Measurements from ENCODE around the gene GDAP1L1. TPM values are rescaled to one million over a fixed set of nuclear protein-coding genes. Genes with fewer than 3 reads are reported as not detected.
A peak's percentile ranks its signal among the peaks of the same experiment; 100 is the strongest.

GDAP1L1 gene
- polyA plus RNA-seq, 3 donors = not detected

- H3K9ac ChIP-seq (ENCODE audit: insufficient read depth, low read length, poor library complexity, severe bottlenecking) = peak overlapping the region; percentile 95
- no peak for TF ChIP-seq CTCF (IDR thresholded peaks at IDR 0.05)
- DNase-seq = peak in 2 of 3 donors; percentile 11 to 28
- Mint-ChIP-seq H3K27ac (peak overlapping the region; percentile 96 to 99 (median 98)), H3K36me3 (peaks cover 16 to 21% of the 10 kb centered on the region in 2 donors), H3K4me1 (peaks cover 41% of the 10 kb centered on the region), H3K4me3 (peak overlapping the region; percentile 99 to 100), H3K27me3 (ENCODE audit: low read depth in 3 of 3) (peaks cover 0 to 2% (median 0%) of the 10 kb centered on the region in 3 donors), H3K9me3 (peaks cover 0 to 2% (median 0%) of the 10 kb centered on the region in 7 donors)
- H3K27me3 ChIP-seq (ENCODE audit: control insufficient read depth in 2 of 2, insufficient read depth in 2 of 2, low read length in 2 of 2) = no peaks in the 10 kb centered on the region
- H4K20me1 ChIP-seq (ENCODE audit: insufficient read depth, low read length) = peaks cover 54% of the 10 kb centered on the region
- peak overlapping the region; percentile 82 for H3K4me2 ChIP-seq (replicated peaks; ENCODE audit: extremely low read depth, low read length, poor library complexity, severe bottlenecking)
- peaks cover 10 to 18% of the 10 kb centered on the region in 2 donors for H3K36me3 ChIP-seq (replicated peaks in 1 of 2; ENCODE audit: control insufficient read depth in 1 of 2, insufficient read depth in 2 of 2, low read length in 2 of 2)
- H3K79me2 ChIP-seq (ENCODE audit: insufficient read depth, low read length) = peaks cover 58% of the 10 kb centered on the region
- H3K4me1 ChIP-seq (ENCODE audit: control insufficient read depth in 1 of 2, insufficient read depth in 2 of 2, low read length in 2 of 2) = peaks cover 31 to 36% of the 10 kb centered on the region in 2 donors
- H3K4me3 ChIP-seq (replicated peaks in 1 of 3; ENCODE audit: low read depth in 2 of 3, low read length in 3 of 3) = peak overlapping the region; percentile 77 to 90 (median 86)
- H2AFZ ChIP-seq (ENCODE audit: insufficient read depth, low read depth, low read length, poor library complexity, severe bottlenecking) = peak overlapping the region; percentile 77
- intact Hi-C loops (cut with micrococcal nuclease) = loop anchor here (2.0 to 10.0 kb wide), 6 partner anchors 101 to 753 kb away; partner anchors contain the start of genes SRSF6 (in 2 of the 2), FITM2 (in 1 of the 2), IFT52 (in 1 of the 2) and YWHAB (in 1 of the 2)
- no peaks in the 10 kb centered on the region for H3K9me3 ChIP-seq (replicated peaks in 1 of 2; ENCODE audit: control insufficient read depth in 1 of 2, insufficient read depth in 1 of 2, low read length in 2 of 2)
- H3K27ac ChIP-seq (ENCODE audit: low read depth in 1 of 2, low read length in 2 of 2) = peak overlapping the region; percentile 85 to 93
- WGBS (ENCODE audit: insufficient coverage) = 1% methylated on average over 19 of the region's 31 CpGs
Measured at GRCh38 chr20:44209686-44210405, 37.3 kb upstream of the GDAP1L1 start.

GRCh38 chr20:44210406-44211176 is 36.5 kb upstream of the GDAP1L1 start, which contains the start of gene OSER1:
Gene OSER1, minus strand, starts transcription at chr20:44210771. Its CDS starts 3,814 bp downstream, at chr20:44206957.
- Histone ChIP-seq H3K9ac (ENCODE audit: insufficient read depth, low read length, poor library complexity, severe bottlenecking) (peak within 1 kb of the TSS; percentile 95), H4K20me1 (ENCODE audit: insufficient read depth, low read length) (peaks cover 46% of the 10 kb centered on the region), H2AFZ (ENCODE audit: insufficient read depth, low read depth, low read length, poor library complexity, severe bottlenecking) (peak within 1 kb of the TSS; percentile 77), H3K9me3 (replicated peaks in 1 of 2; ENCODE audit: control insufficient read depth in 1 of 2, insufficient read depth in 1 of 2, low read length in 2 of 2) (no peaks in the 10 kb centered on the region), H3K79me2 (ENCODE audit: insufficient read depth, low read length) (peaks cover 50% of the 10 kb centered on the region), H3K27ac (ENCODE audit: low read depth in 1 of 2, low read length in 2 of 2) (peak within 1 kb of the TSS; percentile 85 to 93), H3K27me3 (ENCODE audit: control insufficient read depth in 2 of 2, insufficient read depth in 2 of 2, low read length in 2 of 2) (no peaks in the 10 kb centered on the region), H3K4me1 (ENCODE audit: control insufficient read depth in 1 of 2, insufficient read depth in 2 of 2, low read length in 2 of 2) (peaks cover 31 to 34% of the 10 kb centered on the region in 2 donors), H3K36me3 (replicated peaks in 1 of 2; ENCODE audit: control insufficient read depth in 1 of 2, insufficient read depth in 2 of 2, low read length in 2 of 2) (peaks cover 3 to 11% of the 10 kb centered on the region in 2 donors), H3K4me2 (replicated peaks; ENCODE audit: extremely low read depth, low read length, poor library complexity, severe bottlenecking) (peak within 1 kb of the TSS; percentile 82), H3K4me3 (replicated peaks in 1 of 3; ENCODE audit: low read depth in 2 of 3, low read length in 3 of 3) (peak within 1 kb of the TSS; percentile 80 to 90 (median 86))
- peak within 1 kb of the TSS; percentile 96 to 99 (median 98) for H3K27ac Mint-ChIP-seq
- peak; percentile 96 to 98 (median 97) for DNase-seq
- H3K4me3 Mint-ChIP-seq = peak within 1 kb of the TSS; percentile 99 to 100
- WGBS (ENCODE audit: insufficient coverage) = under 1% methylated on average over 74 of the region's 79 CpGs
- peaks cover 0 to 2% (median 0%) of the 10 kb centered on the region in 3 donors for H3K27me3 Mint-ChIP-seq (ENCODE audit: low read depth in 3 of 3)
- H3K36me3 Mint-ChIP-seq = peaks cover 11 to 14% of the 10 kb centered on the region in 2 donors
- H3K9me3 Mint-ChIP-seq = peaks cover 0 to 2% (median 0%) of the 10 kb centered on the region in 7 donors
- intact Hi-C loops (cut with micrococcal nuclease) = loop anchor here (2.0 to 10.0 kb wide), 5 partner anchors 100 to 753 kb away; partner anchors contain the start of genes SRSF6 (in 2 of the 2), FITM2 (in 1 of the 2) and IFT52 (in 1 of the 2)
- TF ChIP-seq CTCF (IDR thresholded peaks at IDR 0.05) = no peak
- H3K4me1 Mint-ChIP-seq = peaks cover 48% of the 10 kb centered on the region

All from CD14-positive monocyte (primary cell).